ENCODE results near the gene TPSD1.

The TPSD1 gene

GRCh38 chr16:1212616-1213194, 43.2 kb upstream of the TPSD1 start:
- H3K79me2 ChIP-seq (ENCODE audit: control insufficient read depth, low read length) = no peaks in the 10 kb centered on the region
- no peaks in the 10 kb centered on the region for H3F3A ChIP-seq (ENCODE audit: control insufficient read depth, insufficient read depth)
- no peak overlapping the region for H3K27ac ChIP-seq (ENCODE audit: low read depth, low read length)
- TF ChIP-seq EZH2phosphoT487 (IDR thresholded peaks at IDR 0.05; ENCODE audit: borderline replicate concordance, low read length) (no peak), CTCF (IDR thresholded peaks at IDR 0.05; ENCODE audit: low read depth, low read length, poor library complexity, severe bottlenecking) (no peak)
- H3K9me3 ChIP-seq (ENCODE audit: control insufficient read depth, insufficient read depth, low read length) = no peaks in the 10 kb centered on the region
- no peak overlapping the region for H3K4me2 ChIP-seq (ENCODE audit: low read length)
- no peak overlapping the region for H3K4me3 ChIP-seq (ENCODE audit: low read length)
- no peaks in the 10 kb centered on the region for H4K20me1 ChIP-seq (ENCODE audit: control insufficient read depth, insufficient read depth, low read depth, low read length)
- H3K36me3 ChIP-seq (ENCODE audit: control insufficient read depth, low read length) = no peaks in the 10 kb centered on the region
- no peaks in the 10 kb centered on the region for H3K9me2 ChIP-seq (replicated peaks; ENCODE audit: control insufficient read depth, low read length)
- no peaks in the 10 kb centered on the region for H3K27me3 ChIP-seq (ENCODE audit: control insufficient read depth, low read length)
- H3K4me1 ChIP-seq (ENCODE audit: control insufficient read depth, low read length) = no peaks in the 10 kb centered on the region

DNA sequence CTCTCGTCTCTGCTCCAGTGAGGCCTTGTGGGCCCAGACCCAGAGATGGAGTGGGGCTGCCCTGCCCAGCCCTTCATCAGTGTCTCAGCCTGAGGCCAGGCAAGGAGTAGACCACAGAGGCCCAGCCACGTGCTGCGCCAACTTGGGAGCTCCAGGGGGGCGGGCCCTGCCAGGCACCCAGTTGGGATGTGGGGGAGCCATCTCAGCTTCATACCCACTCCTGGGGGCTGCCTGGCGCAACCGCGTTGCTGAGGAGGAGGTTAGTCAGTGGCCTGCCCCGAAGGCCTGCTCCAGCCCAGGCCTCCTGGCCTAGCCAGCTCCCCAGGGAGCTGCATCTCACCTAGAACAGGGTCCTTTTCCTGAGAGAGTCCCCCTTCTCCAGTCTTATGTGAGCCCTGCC, 42.6 kb upstream of the TPSD1 start:
- Histone ChIP-seq H3K27ac (ENCODE audit: low read depth, low read length) (no peak overlapping the region), H3K4me2 (ENCODE audit: low read length) (no peak overlapping the region), H3K36me3 (ENCODE audit: control insufficient read depth, low read length) (no peaks in the 10 kb centered on the region), H3K4me3 (ENCODE audit: low read length) (no peak overlapping the region), H3K79me2 (ENCODE audit: control insufficient read depth, low read length) (no peaks in the 10 kb centered on the region), H3K9me3 (ENCODE audit: control insufficient read depth, insufficient read depth, low read length) (no peaks in the 10 kb centered on the region), H4K20me1 (ENCODE audit: control insufficient read depth, insufficient read depth, low read depth, low read length) (no peaks in the 10 kb centered on the region), H3F3A (ENCODE audit: control insufficient read depth, insufficient read depth) (no peaks in the 10 kb centered on the region), H3K4me1 (ENCODE audit: control insufficient read depth, low read length) (no peaks in the 10 kb centered on the region), H3K9me2 (replicated peaks; ENCODE audit: control insufficient read depth, low read length) (no peaks in the 10 kb centered on the region), H3K27me3 (ENCODE audit: control insufficient read depth, low read length) (no peaks in the 10 kb centered on the region)
- TF ChIP-seq CTCF (IDR thresholded peaks at IDR 0.05; ENCODE audit: low read depth, low read length, poor library complexity, severe bottlenecking) (no peak), EZH2phosphoT487 (IDR thresholded peaks at IDR 0.05; ENCODE audit: borderline replicate concordance, low read length) (no peak)

DNA sequence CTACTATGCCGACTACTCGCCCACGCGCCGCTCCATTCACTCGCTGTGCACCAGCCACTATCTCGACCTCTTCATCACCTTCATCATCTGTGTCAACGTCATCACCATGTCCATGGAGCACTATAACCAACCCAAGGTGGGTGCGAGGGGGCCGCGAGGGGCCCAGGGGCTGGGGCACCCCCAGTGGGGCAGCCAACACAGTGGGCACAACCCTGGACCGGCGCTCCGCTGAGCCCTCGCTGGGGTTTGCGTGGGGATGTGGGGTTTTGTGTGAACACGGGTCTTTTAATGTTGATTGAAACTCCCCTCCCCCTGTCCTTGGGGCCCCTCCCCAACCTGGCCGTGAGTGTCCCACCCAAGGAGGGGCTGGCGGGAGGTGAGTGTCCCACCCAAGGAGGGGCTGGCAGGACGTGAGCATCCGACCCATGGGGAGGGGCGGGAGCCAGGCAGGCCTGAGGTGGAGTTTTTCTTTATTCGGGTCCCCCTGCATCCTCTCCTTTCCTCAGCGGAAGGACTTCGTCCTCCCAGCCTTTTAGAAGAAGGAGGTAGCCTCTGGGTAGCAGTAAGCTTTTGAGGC, 42.0 kb upstream of the TPSD1 start:
- H3K79me2 ChIP-seq (ENCODE audit: control insufficient read depth, low read length) = no peaks in the 10 kb centered on the region
- no peaks in the 10 kb centered on the region for H3K27me3 ChIP-seq (ENCODE audit: control insufficient read depth, low read length)
- no peak for TF ChIP-seq CTCF (IDR thresholded peaks at IDR 0.05; ENCODE audit: low read depth, low read length, poor library complexity, severe bottlenecking)
- no peak for TF ChIP-seq EZH2phosphoT487 (IDR thresholded peaks at IDR 0.05; ENCODE audit: borderline replicate concordance, low read length)
- no peaks in the 10 kb centered on the region for H4K20me1 ChIP-seq (ENCODE audit: control insufficient read depth, insufficient read depth, low read depth, low read length)
- H3K4me2 ChIP-seq (ENCODE audit: low read length) = no peak overlapping the region
- H3K9me2 ChIP-seq (replicated peaks; ENCODE audit: control insufficient read depth, low read length) = no peaks in the 10 kb centered on the region
- H3K4me3 ChIP-seq (ENCODE audit: low read length) = no peak overlapping the region
- no peaks in the 10 kb centered on the region for H3F3A ChIP-seq (ENCODE audit: control insufficient read depth, insufficient read depth)
- H3K4me1 ChIP-seq (ENCODE audit: control insufficient read depth, low read length) = no peaks in the 10 kb centered on the region
- no peak overlapping the region for H3K27ac ChIP-seq (ENCODE audit: low read depth, low read length)
- H3K9me3 ChIP-seq (ENCODE audit: control insufficient read depth, insufficient read depth, low read length) = no peaks in the 10 kb centered on the region
- no peaks in the 10 kb centered on the region for H3K36me3 ChIP-seq (ENCODE audit: control insufficient read depth, low read length)

Measured in DOHH2 (cell line).